Kidney (tissue), 14 donors: ENCODE data around the gene GPR152. TPM values are rescaled to one million over a fixed set of nuclear protein-coding genes. Genes with fewer than 3 reads are reported as not detected.
A peak's percentile ranks its signal among the peaks of the same experiment; 100 is the strongest.

Source experiments
- DNase-seq, 5 donors: peaks; one replicate each; pipeline ENCODE4 v3.0.0-alpha.2; 2013 to 2020
- FAIRE-seq: peaks from 2 replicates; lab custom pipeline; 2012; peaks lifted over from hg19 to GRCh38; lab: Jason Lieb, UNC
- H3K27ac ChIP-seq, 2 donors: one replicate each; pipeline ENCODE4 v1.7.0; 2013; ENCODE audit warnings: low read depth in 2 of 2, low read length in 2 of 2, inconsistent platforms in 1 of 2
- H3K27me3 ChIP-seq: one replicate; pipeline ENCODE4 v1.7.1; 2013; ENCODE audit warnings: low read length, inconsistent platforms; ENCODE audit not compliant: control insufficient read depth, insufficient read depth
- H3K36me3 ChIP-seq, 3 donors: one replicate each; pipeline versions ENCODE4 v1.7.0 to v1.7.1; 2013; ENCODE audit warnings: low read length in 3 of 3, control low read depth in 1 of 3, inconsistent platforms in 1 of 3; ENCODE audit not compliant: insufficient read depth in 3 of 3, control insufficient read depth in 2 of 3
- H3K4me1 ChIP-seq, 3 donors: one replicate each; pipeline versions ENCODE4 v1.7.0 to v1.7.1; 2013; ENCODE audit warnings: low read length in 3 of 3, inconsistent platforms in 1 of 3, low read depth in 1 of 3; ENCODE audit not compliant: control insufficient read depth in 2 of 3, insufficient read depth in 2 of 3
- H3K4me3 ChIP-seq, 3 donors: one replicate each; pipeline versions ENCODE4 v1.7.0 to v1.8.1; 2013; ENCODE audit warnings: low read length in 3 of 3, control low read depth in 1 of 3, inconsistent platforms in 1 of 3
- H3K9ac ChIP-seq, 3 donors: one replicate each; pipeline versions ENCODE4 v1.7.0 to v1.7.1; 2013; ENCODE audit warnings: low read length in 3 of 3, control low read depth in 1 of 3, inconsistent platforms in 1 of 3
- H3K9me3 ChIP-seq, 3 donors: one replicate each; pipeline versions ENCODE4 v1.7.0 to v1.7.1; 2013; ENCODE audit warnings: low read length in 3 of 3, control low read depth in 1 of 3, inconsistent platforms in 1 of 3; ENCODE audit not compliant: control insufficient read depth in 2 of 3, insufficient read depth in 1 of 3
- intact Hi-C: fragments of 100-400 bp; cut with DNase I; formaldehyde crosslinking; loops from one replicate; pipeline ENCODE4 v1.11.1; 2022
- polyA plus RNA-seq: library from polyadenylated mRNA; stranded (reverse); fragments of 350-450 nt; fragmentation: Illumina TruSeq; extraction: RNeasy Lipid Tissue Mini Kit (QIAGEN cat#74804); gene quantifications from one replicate; pipeline ENCODE4 v1.2.3, GENCODE V29; 2014; ENCODE audit warnings: low read depth, low replicate concordance; ENCODE audit not compliant: insufficient read depth
- total RNA-seq: library from RNA; stranded (reverse); fragmentation: NEBNext Ultra II Directional; extraction: Animal tissue kit (Norgen Biotek cat#: 25700); gene quantifications from one replicate; pipeline ENCODE4 v1.2.1, GENCODE V29; 2021
- TF ChIP-seq, protein P1 (sequence below): IDR thresholded peaks from 3 replicates; pipeline ENCODE4 v1.5.1; 2012; ENCODE audit warnings: mild to moderate bottlenecking, moderate library complexity, borderline replicate concordance; ENCODE audit not compliant: insufficient read depth; ENCODE audit errors: extremely low read depth
- donor health status: control.
- donor health status: control.
- donor health status: control.
- donor health status: control.
- donor health status: control.
- donor health status: DM: yes; HTN: yes; CAD: no.
- donor health status: Normal renal cell carcinoma (clear cell type).

Gene GPR152
- total and polyA plus RNA-seq, 2 donors from 2014 or later, result not detected

DNA sequence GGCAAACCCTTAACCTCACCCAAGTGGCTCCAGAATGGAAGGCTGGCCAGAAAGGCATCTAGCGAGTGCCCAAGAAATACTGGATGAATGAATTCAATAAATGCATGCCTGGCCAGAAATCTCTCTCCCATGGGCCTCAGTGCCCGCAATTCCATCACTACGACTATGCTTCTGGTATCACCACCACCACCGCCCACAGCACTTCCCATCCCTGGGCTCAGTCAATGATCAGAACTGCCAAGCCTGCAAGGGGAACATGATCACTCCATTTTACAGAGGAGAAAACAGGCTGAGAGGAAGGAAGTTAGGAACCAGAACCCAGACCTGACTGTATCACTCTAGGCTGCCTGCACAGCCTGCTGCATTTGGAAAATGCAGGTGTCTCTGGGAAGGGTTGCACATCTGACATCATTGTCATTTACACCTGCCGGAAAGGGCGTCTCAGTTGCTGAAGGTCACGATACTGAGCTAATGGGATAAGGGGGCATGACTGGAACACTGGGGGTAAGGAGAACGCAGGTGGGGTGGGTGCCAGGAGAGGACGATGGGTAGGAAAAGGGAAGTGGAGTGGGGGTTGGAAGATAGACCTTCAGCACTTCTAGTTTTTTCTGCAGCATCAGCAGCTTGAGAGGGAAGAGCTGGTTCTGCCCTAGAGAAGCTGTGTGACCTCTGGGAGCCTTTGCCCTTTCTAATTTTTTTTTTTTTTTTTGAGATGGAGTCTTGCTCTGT lies 3.2 kb downstream of the GPR152 start:
- TF ChIP-seq, protein P1, sequence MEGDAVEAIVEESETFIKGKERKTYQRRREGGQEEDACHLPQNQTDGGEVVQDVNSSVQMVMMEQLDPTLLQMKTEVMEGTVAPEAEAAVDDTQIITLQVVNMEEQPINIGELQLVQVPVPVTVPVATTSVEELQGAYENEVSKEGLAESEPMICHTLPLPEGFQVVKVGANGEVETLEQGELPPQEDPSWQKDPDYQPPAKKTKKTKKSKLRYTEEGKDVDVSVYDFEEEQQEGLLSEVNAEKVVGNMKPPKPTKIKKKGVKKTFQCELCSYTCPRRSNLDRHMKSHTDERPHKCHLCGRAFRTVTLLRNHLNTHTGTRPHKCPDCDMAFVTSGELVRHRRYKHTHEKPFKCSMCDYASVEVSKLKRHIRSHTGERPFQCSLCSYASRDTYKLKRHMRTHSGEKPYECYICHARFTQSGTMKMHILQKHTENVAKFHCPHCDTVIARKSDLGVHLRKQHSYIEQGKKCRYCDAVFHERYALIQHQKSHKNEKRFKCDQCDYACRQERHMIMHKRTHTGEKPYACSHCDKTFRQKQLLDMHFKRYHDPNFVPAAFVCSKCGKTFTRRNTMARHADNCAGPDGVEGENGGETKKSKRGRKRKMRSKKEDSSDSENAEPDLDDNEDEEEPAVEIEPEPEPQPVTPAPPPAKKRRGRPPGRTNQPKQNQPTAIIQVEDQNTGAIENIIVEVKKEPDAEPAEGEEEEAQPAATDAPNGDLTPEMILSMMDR, result no peak
- Histone ChIP-seq H3K27ac (no peak overlapping the region), H3K27me3 (no peaks in the 10 kb centered on the region), H3K4me1 (peaks cover 0 to 4% (median 3%) of the 10 kb centered on the region in 3 donors), H3K9ac (no peak overlapping the region), H3K9me3 (no peaks in the 10 kb centered on the region), H3K36me3 (no peaks in the 10 kb centered on the region), H3K4me3 (no peak overlapping the region)
- no peak for DNase-seq
- no peak for FAIRE-seq
- intact Hi-C loops, result no loop called here

DNA sequence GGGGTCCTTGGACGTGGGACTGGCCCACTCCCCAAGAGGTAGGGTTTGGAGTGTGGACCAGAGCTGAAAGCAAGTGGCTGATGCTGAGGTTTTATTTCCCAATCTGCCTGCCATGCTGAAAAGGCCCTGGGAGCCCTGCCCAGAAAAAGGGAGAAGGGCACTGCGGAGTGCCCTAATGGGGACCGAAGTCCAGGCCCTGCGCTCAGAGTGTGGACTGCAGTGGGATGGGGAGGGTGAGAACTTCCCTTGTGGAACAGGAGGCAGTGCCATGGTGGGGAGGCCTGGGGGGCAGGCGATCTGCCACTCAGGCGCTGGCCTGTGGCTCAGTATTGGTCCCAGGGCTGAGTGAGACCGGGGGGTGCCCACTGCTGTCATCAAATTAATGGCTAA lies 4.3 kb downstream of the GPR152 start:
- Histone ChIP-seq H3K9me3 (no peaks in the 10 kb centered on the region), H3K4me3 (no peak overlapping the region), H3K4me1 (peaks cover 0 to 4% (median 3%) of the 10 kb centered on the region in 3 donors), H3K27ac (no peak overlapping the region), H3K9ac (no peak overlapping the region), H3K36me3 (no peaks in the 10 kb centered on the region), H3K27me3 (no peaks in the 10 kb centered on the region)
- intact Hi-C loops, result no loop called here
- TF ChIP-seq, protein P1, result no peak
- peak in 1 of 5 donors; percentile 48 for DNase-seq
- FAIRE-seq, result no peak

DNA sequence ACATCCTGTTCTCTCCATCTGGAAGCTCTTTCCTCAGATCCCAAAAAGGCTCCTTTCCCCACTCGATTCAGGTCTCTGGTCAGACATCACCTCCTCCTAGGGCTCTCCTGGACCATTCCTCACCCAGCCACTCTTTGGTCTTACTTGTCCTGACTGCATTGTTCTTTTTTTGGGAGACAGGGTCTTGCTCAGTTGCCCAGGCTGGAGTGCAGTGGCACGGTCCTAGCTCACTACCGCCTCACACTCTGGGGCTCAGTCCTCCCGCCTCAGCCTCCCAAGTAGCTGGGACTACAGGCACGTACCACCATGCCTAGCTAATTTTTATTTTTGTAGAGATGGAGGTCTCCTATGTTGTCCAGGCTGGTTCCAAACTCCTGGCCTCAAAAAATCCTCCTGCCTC lies 7.0 kb downstream of the GPR152 start:
- H3K9ac ChIP-seq, result no peak overlapping the region
- no peaks in the 10 kb centered on the region for H3K36me3 ChIP-seq
- peaks cover 0 to 12% (median 3%) of the 10 kb centered on the region in 3 donors for H3K4me1 ChIP-seq
- DNase-seq (peak in 1 of 5 donors; percentile 41), FAIRE-seq (no peak)
- no peaks in the 10 kb centered on the region for H3K9me3 ChIP-seq
- intact Hi-C loops, result no loop called here
- TF ChIP-seq, protein P1, result no peak
- H3K27me3 ChIP-seq, result no peaks in the 10 kb centered on the region
- H3K4me3 ChIP-seq, result no peak overlapping the region
- H3K27ac ChIP-seq, result no peak overlapping the region
